Fibroblast of villous mesenchyme (primary cell): ENCODE measurements around the gene CCDC6. TPM values are rescaled to one million over a fixed set of nuclear protein-coding genes. Genes with fewer than 3 reads are reported as not detected.

Experiments
- DNase-seq: peaks from one replicate; pipeline ENCODE4 v3.0.0-alpha.2; 2010; ENCODE audit warnings: low read depth
- H3K4me3 ChIP-seq: 2 replicates; pipeline ENCODE4 v1.5.1; 2011; ENCODE audit warnings: low read depth, mild to moderate bottlenecking, low read length
- total RNA-seq: library from RNA; depleted of rRNA; stranded (reverse); fragments of >200 nt; gene quantifications from 2 replicates; pipeline ENCODE4 v1.2.3, GENCODE V29; 2012
- TF ChIP-seq, protein P1 (sequence below): IDR thresholded peaks from 2 replicates; pipeline ENCODE4 v1.5.1; 2012; ENCODE audit warnings: low read depth, mild to moderate bottlenecking, low read length; ENCODE audit not compliant: insufficient read depth

Gene CCDC6
- total RNA-seq, 1 donor, result 52.2 TPM

DNA sequence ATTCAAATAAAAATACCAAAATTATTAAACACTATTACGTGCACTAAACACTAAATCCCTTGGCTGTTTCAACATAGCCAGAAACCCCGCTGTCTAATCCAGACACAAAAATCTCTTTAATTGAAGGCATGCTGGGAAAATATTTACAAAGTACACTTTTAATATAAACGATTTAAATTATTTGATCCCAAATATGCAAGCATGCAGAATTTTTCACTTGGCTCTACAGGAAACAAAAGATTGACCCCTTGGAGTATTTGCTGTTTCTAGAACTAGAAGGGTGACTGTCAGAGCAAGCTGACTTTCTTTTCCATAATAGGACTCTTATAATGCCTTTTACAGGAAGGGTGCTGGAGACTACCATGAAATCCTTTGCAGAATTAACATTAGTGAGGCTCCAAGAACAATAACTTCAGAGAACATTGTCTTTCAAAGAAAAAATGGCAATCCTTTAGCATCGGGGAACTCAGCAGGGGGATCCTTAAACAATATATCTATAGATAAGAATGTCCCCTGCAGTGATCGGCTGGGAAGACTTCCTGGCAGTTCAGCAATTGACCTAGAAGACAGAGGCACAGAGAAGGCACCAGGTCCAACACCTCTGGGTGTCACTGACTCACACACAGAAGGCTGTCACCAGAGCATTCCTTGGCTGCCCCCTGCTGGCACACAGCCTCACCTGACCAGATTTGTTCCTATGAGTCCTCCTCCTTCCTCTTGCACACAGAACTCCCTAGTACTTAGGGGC lies 97.3 kb downstream of the CCDC6 start:
- TF ChIP-seq, protein P1, sequence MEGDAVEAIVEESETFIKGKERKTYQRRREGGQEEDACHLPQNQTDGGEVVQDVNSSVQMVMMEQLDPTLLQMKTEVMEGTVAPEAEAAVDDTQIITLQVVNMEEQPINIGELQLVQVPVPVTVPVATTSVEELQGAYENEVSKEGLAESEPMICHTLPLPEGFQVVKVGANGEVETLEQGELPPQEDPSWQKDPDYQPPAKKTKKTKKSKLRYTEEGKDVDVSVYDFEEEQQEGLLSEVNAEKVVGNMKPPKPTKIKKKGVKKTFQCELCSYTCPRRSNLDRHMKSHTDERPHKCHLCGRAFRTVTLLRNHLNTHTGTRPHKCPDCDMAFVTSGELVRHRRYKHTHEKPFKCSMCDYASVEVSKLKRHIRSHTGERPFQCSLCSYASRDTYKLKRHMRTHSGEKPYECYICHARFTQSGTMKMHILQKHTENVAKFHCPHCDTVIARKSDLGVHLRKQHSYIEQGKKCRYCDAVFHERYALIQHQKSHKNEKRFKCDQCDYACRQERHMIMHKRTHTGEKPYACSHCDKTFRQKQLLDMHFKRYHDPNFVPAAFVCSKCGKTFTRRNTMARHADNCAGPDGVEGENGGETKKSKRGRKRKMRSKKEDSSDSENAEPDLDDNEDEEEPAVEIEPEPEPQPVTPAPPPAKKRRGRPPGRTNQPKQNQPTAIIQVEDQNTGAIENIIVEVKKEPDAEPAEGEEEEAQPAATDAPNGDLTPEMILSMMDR, result peak; percentile 68
- no peak overlapping the region for H3K4me3 ChIP-seq
- DNase-seq, result peak; percentile 48

DNA sequence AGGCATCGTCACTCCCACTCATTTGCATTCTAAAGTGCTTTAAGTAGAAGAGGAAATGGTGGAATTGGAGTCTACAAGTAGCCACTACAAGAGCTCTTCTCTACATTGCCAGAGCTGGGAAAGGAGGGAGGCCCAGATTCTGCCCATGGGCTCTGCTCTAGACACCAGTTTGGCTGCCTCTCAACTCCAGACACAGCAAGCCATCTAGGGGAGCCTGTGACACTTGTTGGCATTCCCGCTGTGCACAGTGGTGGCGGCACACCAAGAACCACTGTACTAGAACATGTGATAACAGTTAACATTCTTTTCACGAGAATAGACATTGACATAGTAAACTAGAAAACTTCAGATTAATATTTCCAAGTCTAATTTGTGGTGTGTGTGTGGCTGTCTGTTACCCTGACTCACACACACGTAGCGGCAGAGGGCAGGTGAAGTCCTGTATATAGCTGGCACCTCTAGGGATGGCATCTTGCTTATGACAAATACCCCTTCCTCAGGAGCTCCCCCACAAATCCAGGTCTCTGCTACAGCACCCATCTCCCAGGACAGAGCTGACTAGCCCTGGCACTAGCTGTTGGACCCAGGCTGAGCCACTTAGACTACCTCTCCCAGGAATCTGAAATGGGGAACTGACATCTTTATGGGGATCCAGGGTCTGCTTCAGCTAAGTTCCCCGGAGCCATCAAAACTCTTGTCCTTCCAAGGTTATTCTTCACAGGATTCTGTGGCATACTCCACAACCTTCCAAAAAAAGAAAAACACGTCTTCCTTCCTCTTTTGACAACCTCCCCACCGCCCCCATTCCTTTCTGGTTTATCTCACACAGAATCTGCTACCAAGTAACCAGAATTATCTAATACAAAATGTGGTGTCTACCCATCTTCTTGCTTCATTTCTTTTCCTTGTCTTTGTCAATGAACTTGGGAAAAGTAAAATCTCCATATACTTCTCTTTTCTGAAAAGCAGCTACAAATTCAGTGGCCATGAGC lies 98.4 kb downstream of the CCDC6 start:
- H3K4me3 ChIP-seq, result no peak overlapping the region
- TF ChIP-seq, protein P1, result no peak
- no peak for DNase-seq

DNA sequence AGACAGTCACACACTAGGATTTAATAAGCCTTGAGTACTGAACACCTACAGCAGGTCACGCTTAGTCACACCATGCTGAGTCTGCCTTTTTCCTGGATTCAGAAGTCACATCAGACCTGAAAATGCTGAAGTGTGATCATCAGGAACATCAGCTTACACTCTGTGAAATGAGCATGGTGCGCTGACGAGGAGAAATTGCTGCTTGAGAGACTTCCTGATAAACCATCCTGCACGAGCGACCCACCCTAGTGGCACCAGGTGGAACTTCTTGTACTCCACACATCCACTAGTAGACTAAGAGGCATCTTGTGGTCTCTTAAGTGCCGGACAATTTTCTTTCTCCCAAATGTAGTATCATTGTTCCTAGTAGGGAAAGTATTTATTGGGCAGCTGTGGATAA lies 101.3 kb downstream of the CCDC6 start:
- no peak for DNase-seq
- no peak overlapping the region for H3K4me3 ChIP-seq
- TF ChIP-seq, protein P1, result peak; percentile 56

DNA sequence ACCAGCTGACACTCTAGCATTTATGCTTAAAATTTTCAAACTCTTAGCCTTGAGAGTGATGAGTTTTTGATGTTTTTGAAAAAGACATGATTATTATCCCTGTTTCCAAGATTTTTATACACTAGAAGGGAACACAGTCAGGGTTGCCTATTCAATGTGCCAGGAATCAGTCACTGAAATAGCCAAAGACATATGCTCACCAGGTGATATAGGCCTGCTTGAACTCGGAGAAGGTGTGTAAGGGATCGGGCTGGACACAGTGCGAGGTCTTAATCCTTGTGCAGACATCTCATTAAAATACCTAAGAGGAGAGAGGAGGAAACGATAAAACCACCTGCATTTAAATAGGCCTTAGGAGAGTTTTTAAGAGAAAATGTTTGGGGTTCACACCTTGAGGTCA lies 102.1 kb downstream of the CCDC6 start:
- H3K4me3 ChIP-seq, result no peak overlapping the region
- TF ChIP-seq, protein P1, result no peak
- no peak for DNase-seq

DNA sequence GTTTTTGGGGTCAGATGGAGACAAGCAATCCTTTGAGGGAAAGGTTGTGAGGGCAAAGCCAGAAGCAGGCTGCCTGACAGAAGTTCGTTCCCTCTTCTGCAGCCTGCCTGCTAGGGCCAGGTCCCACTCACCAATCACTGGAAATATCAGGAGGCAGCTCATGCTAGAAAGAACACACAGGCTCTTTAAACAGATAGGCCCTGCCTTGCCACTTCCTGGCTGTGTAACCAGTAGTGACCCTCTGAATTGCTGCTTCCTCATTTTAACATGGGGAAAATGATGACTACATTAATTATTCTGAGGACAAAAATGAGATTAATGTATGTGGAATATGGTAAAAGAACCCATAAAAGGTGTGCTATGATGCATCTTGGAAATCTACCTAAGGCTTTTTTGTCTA lies 102.6 kb downstream of the CCDC6 start:
- no peak for DNase-seq
- TF ChIP-seq, protein P1, result no peak
- H3K4me3 ChIP-seq, result no peak overlapping the region

DNA sequence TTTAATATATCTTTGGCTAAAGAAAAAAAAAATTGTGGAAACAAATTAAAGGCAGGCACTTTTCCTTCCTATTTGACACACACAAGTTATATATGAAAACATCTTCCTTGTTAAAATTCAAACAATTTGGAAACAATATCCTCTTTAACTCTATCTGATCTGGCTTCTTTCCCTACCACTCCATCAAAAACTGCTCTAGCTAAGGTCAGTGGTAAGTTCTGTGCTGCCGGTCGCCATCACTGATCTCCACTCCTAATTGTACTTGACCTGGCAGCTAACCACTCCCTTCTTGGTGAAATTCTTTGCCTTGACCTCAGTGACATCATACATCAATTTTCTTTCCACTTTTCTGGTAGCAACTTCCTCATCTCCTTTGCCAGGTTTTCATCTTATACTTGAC lies 105.2 kb downstream of the CCDC6 start:
- DNase-seq, result no peak
- H3K4me3 ChIP-seq, result no peak overlapping the region
- TF ChIP-seq, protein P1, result no peak
